Adrenal gland (tissue), 12 donors: ENCODE data around the gene RNF112. TPM values are rescaled to one million over a fixed set of nuclear protein-coding genes. Genes with fewer than 3 reads are reported as not detected.

Experiments used
- DNase-seq, 7 donors: peaks; one replicate each; pipeline ENCODE4 v3.0.0-alpha.2; 2019 to 2020
- H3K27ac ChIP-seq, 5 donors: fragments of 200-600 bp; sonication (generic) in 4 of 5; 1 replicate in 3 of 5; 2 replicates in 2 of 5; pipeline versions ENCODE4 v1.5.1 to v1.8.0; 2016 to 2020; ENCODE audit warnings: mild to moderate bottlenecking in 1 of 5
- H3K27me3 ChIP-seq: fragments of 200-600 bp; 2 replicates; pipeline ENCODE4 v1.8.0; 2021
- H3K36me3 ChIP-seq, 2 donors: fragments of 200-600 bp; replicated peaks in 1 of 2; 1 replicate in 1 of 2; 2 replicates in 1 of 2; pipeline versions ENCODE4 v1.5.1 to v1.8.0; 2018 to 2022
- H3K4me1 ChIP-seq, 2 donors: fragments of 200-600 bp; replicated peaks in 1 of 2; 1 replicate in 1 of 2; 2 replicates in 1 of 2; pipeline versions ENCODE4 v1.5.1 to v1.8.0; 2018 to 2021
- H3K4me3 ChIP-seq, 4 donors: fragments of 200-600 bp; sonication (generic) in 3 of 4; one replicate each; pipeline ENCODE4 v1.5.1; 2016 to 2018
- H3K9me3 ChIP-seq, 3 donors: fragments of 200-600 bp; sonication (generic) in 1 of 3; replicated peaks in 1 of 3; 1 replicate in 2 of 3; 2 replicates in 1 of 3; pipeline versions ENCODE4 v1.5.1 to v1.8.0; 2016 to 2021
- CTCF ChIP-seq, 6 experiments: fragments of 450-650 bp in 4 of 6; fragments of 200-600 bp in 2 of 6; sonication (generic) in 1 of 6; IDR thresholded peaks; 1 replicate in 5 of 6; 2 replicates in 1 of 6; pipeline versions ENCODE4 v1.5.1 to v1.8.0; 2016 to 2021; ENCODE audit warnings: antibody characterized with exemption in 6 of 6, mild to moderate bottlenecking in 2 of 6, moderate library complexity in 1 of 6
- POLR2A ChIP-seq, 2 donors: fragments of 450-650 bp; IDR thresholded peaks; one replicate each; pipeline ENCODE4 v1.6.1; 2017; ENCODE audit warnings: antibody characterized with exemption in 2 of 2, mild to moderate bottlenecking in 2 of 2, moderate library complexity in 1 of 2
- WGBS, 4 donors: extraction: QIAGEN DNeasy Blood & Tissue Kit in 2 of 4; methylation state at CpG; one replicate each; pipeline versions ENCODE4 v1.1.5 to v1.1.7; 2013 to 2017; 5-methylcytosine and 5-hydroxymethylcytosine counted together
- intact Hi-C, 2 donors: fragments of 100-400 bp; cut with DNase I; formaldehyde crosslinking; loops; one replicate each; pipeline versions ENCODE4 v1.14.1 to v1.15.0; 2022 to 2023
- polyA plus RNA-seq, 3 donors: library from polyadenylated mRNA; stranded (reverse); fragments of 200-250 nt in 2 of 3; fragments of 350-450 nt in 1 of 3; fragmentation: Illumina TruSeq in 1 of 3; extraction: RNeasy Lipid Tissue Mini Kit (QIAGEN cat#74804) in 1 of 3; gene quantifications; one replicate each; pipeline ENCODE4 v1.2.3, GENCODE V29; 2013 to 2014
- total RNA-seq, 9 donors: library from RNA; depleted of rRNA in 4 of 9; stranded (reverse); fragments of >200 nt in 4 of 9; fragments of 120-200 nt in 1 of 9; fragmentation: NEBNext Ultra II Directional in 1 of 9; extraction: Animal tissue kit (Norgen Biotek cat#: 25700) in 1 of 9; gene quantifications; one replicate each; pipeline versions ENCODE4 v1.1.0 to v1.2.4, GENCODE V29; 2013 to 2023
- donor health status: healthy with polysubstance abuse.
- donor health status: Bipolar disorder and iron deficiency.
- donor health status: DM: yes; HTN: yes; CAD: no.
- donor health status: DM: no; HTN: no; CAD: no.
- donor health status: DM: no; HTN: no; CAD: no.
- donor health status: DM: yes; HTN: yes; CAD: no.

RNF112 gene
- total and polyA plus RNA-seq, 12 donors, result 0.88 to 35.6 (median 2.3) TPM; not detected in 1

- WGBS, 4 donors, result 87 to 91% (median 89%) methylated on average over 11 to 18 of the region's 18 CpGs
- TF ChIP-seq CTCF (IDR thresholded peaks at IDR 0.05) (no peak), POLR2A (IDR thresholded peaks at IDR 0.05) (no peak)
- intact Hi-C loops, result no loop called here
- no peak for DNase-seq
- Histone ChIP-seq H3K9me3 (no peaks in the 10 kb centered on the region), H3K27ac (no peak overlapping the region), H3K27me3 (no peaks in the 10 kb centered on the region), H3K4me3 (no peak overlapping the region), H3K36me3 (no peaks in the 10 kb centered on the region), H3K4me1 (no peaks in the 10 kb centered on the region)
Observed at GRCh38 chr17:19415806-19416775, 5.1 kb downstream of the RNF112 start.

- DNase-seq, result no peak
- H3K27me3 ChIP-seq, result no peaks in the 10 kb centered on the region
- H3K27ac ChIP-seq, result no peak overlapping the region
- TF ChIP-seq POLR2A (IDR thresholded peaks at IDR 0.05) (no peak), CTCF (IDR thresholded peaks at IDR 0.05) (no peak)
- H3K9me3 ChIP-seq, result no peaks in the 10 kb centered on the region
- no peaks in the 10 kb centered on the region for H3K36me3 ChIP-seq
- intact Hi-C loops, result no loop called here
- H3K4me1 ChIP-seq, result no peaks in the 10 kb centered on the region
- WGBS, 4 donors, result 70 to 82% (median 78%) methylated on average over 3 of the region's 3 CpGs
- no peak overlapping the region for H3K4me3 ChIP-seq
Observed at GRCh38 chr17:19417611-19418010, 6.6 kb downstream of the RNF112 start.

GRCh38 chr17:19418251-19418992 lies 7.4 kb downstream of the RNF112 start:
- Histone ChIP-seq H3K4me3 (no peak overlapping the region), H3K27me3 (no peaks in the 10 kb centered on the region), H3K9me3 (no peaks in the 10 kb centered on the region), H3K27ac (no peak overlapping the region), H3K36me3 (no peaks in the 10 kb centered on the region), H3K4me1 (no peaks in the 10 kb centered on the region)
- no peak for TF ChIP-seq POLR2A (IDR thresholded peaks at IDR 0.05)
- TF ChIP-seq CTCF (IDR thresholded peaks at IDR 0.05), result no peak
- no peak for DNase-seq
- intact Hi-C loops, result no loop called here
- 74 to 76% (median 75%) methylated on average over 7 of the region's 7 CpGs for WGBS, 4 donors

GRCh38 chr17:19421219-19421618 lies 10.2 kb downstream of the RNF112 start:
- H3K4me3 ChIP-seq, result no peak overlapping the region
- intact Hi-C loops, result no loop called here
- no peak for DNase-seq
- no peaks in the 10 kb centered on the region for H3K27me3 ChIP-seq
- peaks cover 2 to 16% of the 10 kb centered on the region in 2 donors for H3K4me1 ChIP-seq
- WGBS, 4 donors, result 75 to 83% (median 78%) methylated on average over 4 of the region's 4 CpGs
- TF ChIP-seq CTCF (IDR thresholded peaks at IDR 0.05), result no peak
- no peak for TF ChIP-seq POLR2A (IDR thresholded peaks at IDR 0.05)
- no peak overlapping the region for H3K27ac ChIP-seq
- H3K36me3 ChIP-seq, result no peaks in the 10 kb centered on the region
- no peaks in the 10 kb centered on the region for H3K9me3 ChIP-seq
